Activated CD4-positive, CD25-positive, alpha-beta regulatory T cell treated with anti-CD3 and anti-CD28 coated beads, Interleukin-2, amount 50 U/mL, for 24 hours (primary cell): ENCODE measurements around the gene ANKS1A.
"Not testable (repeated sequence)": the region's sequence is repeated elsewhere in the genome, so short reads cannot be mapped to it uniquely, and the experiment has no call there.

Source experiments
- ATAC-seq, 2 donors: fragments of 150-1000 bp; cut with Tn5 transposase; one replicate each; pipeline ENCODE4 v1.10.0; 2021; ENCODE audit warnings: mild to moderate bottlenecking in 1 of 2, moderate library complexity in 1 of 2

The ANKS1A gene

DNA sequence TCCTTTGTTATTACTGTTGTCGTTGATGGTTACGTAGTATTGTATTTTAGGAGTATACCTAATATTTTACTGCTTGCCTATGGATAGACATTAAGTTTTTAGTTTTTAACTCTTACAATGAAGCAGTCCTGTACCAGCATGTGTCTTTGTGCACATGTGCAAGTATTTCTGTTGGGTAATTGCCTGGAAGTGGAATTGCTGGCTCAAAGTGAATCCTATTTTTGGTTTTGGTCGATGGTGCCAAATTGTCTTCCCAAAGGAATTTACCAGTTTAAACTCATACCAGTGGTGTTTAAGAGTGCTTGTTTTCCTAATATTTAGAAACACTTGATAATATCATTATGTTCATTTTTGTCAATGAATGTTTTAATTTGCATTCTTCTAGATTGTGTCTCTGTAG, 75.5 kb downstream of the ANKS1A start:
- no peak for ATAC-seq

DNA sequence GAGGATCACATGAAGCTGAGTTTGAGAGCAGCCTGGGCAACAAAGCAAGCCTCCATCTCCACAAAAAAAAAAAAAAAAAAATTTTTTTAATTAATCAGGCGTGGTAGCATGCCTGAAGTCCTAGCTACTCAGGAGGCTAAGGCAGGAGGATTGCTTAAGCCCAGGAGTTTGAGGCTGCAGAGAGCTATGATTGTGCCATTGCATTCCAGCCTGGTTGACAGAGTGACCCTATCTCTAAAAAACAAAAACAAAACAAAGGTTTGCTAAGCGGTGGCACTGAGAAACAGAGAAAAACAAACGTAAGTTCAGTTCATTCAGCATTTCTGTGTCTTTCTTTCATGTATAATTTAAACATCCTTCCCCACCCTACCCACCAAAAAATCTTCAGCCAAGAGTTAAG, 78.4 kb downstream of the ANKS1A start:
- no peak for ATAC-seq

DNA sequence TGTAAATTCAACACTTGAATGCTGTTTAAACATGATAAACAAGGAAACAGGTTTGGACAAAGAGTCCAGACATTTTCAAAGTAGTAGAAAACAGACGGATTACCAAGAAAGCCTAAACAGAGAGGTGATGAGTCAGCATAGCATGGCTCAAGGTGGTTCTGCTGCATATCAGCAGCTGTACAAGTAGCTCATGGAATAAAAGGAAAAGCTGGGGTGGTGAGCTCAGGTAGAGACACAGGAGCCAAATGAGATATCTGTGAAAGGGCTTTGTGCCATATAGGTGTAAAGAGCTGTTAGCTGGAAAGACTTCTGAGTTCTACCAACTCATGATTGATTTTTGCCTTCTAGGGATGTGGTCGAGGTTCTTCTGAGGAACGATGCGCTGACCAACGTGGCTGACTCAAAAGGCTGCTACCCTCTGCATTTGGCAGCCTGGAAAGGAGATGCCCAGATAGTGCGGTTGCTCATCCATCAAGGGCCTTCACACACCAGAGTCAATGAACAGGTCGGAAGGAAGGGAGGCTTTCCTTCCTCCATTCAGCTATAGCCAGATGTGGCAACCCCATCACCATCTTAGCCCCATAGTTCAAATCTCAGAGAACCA, 80.7 kb downstream of the ANKS1A start:
- ATAC-seq: no peak

DNA sequence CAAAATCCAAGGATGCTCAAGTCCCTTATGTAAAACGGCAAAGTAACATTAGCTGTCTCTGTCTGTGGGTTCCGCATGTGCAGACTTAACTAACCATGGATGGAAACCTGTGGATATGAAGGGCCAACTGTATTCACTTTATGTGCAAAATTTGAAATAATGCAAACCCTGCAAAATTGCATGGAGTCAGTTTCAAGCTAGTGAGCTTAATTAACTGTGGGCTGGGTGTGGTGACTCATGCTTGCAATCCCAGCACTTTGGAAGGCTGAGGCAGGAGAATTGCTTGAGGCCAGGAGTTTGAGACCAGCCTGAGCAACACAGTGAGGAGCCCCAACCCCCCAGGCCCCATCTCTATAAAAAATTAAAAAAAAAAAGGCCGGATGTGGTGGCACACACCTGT, 81.4 kb downstream of the ANKS1A start:
- ATAC-seq: no peak

DNA sequence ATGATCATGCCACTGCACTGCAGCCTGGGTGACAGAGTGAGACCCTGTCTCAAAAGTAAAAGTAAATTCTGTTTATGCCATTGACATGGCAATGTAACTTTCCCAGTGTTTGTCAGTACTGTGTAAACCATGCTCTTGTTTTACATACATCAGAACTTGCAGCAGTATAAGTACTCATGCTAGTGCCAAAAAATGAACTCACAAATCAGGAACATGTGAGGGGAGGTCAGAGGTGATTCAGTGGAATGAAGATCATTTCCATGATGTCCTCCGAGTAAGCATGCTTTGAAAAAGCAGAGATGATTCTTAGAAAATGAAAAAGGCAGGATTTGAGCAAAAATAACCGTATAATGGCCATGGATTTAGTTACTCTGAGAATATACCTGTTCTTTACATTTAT, 81.9 kb downstream of the ANKS1A start:
- no peak for ATAC-seq

DNA sequence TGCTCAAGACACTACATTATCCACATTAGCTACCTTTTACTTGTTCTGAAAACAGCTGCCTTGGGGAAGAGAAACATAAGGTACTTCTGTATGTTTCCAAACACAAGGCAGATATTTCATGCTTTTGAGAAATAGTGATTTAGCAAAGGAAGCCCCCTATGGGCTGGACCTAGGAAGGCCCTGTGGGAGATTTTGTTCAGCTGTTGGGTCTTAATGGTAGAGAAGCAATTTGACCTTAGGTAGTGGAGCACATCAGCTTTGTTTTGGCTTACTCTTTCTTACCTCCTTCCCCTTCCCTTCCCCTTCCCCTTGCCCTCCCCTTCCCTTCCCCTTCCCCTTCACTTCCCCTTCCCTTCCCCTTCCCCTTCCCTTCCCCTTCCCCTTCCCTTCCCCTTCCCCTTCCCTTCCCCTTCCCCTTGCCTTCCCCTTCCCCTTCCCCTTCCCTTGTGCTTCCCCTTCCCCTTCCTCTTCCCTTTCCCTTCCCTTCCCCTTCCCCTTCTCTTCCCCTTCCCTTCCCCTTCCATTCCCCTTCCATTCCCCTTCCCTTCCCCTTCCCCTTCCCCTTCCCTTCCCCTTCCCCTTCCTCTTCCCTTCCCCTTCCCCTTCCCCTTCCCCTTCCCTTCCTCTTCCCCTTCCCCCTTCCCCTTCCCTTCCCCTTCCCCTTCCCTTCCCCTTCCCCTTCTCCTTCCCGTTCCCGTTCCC, 84.6 kb downstream of the ANKS1A start:
- no peak for ATAC-seq

DNA sequence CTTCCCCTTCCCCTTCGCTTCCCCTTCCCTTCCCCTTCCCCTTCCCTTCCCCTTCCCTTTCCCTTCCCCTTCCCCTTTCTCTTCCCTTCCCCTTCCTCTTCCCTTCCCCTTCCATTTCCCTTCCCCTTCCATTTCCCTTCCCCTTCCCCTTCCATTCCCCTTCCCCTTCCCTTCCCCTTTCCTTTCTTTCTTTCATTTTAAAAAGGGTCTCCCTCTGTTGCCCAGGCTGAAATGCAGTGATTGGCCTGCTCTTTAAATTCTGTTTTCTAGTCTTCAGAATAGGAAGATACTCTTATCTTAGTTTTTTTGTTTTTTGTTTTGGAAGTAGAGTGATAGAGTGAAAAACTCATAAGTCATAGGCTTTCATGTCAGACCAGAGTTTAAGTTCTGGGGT, 85.2 kb downstream of the ANKS1A start:
- no peak for ATAC-seq

DNA sequence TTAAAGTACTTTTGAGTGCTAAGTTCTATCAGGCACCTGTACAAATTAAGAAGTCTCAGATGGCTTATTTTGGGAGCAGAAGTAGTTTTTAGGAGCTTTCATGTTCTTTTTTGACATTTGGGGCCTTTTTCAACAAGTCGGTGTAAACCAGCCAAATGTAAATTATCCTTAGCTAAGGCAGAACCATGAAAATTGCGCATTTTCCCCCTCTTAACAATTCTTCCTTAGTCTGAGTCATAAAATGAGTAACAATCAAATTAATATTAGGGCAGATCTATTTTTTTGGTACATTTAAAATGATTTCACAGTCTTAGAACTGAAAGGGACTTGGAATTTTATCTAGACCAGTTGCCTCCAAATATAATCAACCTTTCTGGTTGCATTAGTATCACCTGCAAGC, 87.2 kb downstream of the ANKS1A start:
- ATAC-seq: no peak

DNA sequence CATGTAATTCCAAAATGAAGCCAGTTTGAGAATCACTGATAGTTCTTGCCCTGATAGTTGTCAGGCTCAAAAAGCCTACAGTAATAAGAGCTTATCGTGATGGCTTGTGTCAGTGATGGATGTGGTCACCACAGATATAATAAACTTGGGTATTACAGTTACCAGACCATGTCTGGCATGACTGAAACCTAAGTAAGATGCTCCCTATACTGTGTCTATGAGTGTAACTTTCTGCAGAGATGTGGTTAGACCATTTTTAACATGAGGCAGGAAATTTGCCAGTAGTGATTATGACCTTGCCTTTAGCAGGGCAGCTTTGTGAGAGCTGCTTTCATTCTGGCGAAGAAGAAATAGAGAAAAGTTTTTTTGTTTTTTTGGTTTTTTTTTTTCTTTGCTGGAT, 90.2 kb downstream of the ANKS1A start:
- ATAC-seq: no peak

DNA sequence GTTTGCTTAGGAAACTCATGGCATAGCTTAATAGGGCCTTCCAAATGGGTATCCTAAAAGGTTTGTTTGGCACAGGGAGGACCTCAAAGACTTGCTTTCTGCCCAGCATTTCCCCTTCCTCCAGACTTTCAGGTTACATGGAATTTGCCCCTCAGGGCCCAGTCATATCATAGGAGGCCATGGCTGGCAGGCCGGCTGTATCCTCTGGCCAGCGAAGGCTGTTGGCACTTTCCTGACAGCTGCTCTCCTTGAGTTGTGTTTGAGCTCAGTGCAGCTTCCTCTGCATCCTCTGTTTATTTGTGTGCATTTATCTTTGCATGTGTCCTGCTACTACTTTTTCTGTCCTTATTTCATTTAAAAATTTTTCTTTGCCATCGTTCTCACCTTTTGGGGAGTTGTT, 90.9 kb downstream of the ANKS1A start:
- ATAC-seq: no peak

DNA sequence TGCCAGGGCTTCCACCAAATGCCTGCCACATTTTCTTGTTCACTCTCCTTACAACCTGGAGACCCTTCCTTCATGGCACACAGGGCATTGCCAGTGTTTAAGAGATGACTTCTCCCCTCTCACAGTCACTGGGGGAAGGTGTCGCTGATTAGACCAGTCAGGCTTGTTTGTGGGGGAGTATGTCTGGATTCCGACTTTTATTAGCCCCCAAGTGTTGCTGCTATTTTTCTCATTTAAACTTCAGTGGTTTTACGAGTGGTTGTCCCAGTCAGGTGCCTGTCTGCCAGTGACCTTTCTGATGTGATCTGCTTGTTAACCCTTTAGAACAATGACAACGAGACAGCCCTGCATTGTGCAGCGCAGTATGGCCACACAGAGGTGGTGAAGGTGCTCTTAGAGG, 92.3 kb downstream of the ANKS1A start:
- no peak for ATAC-seq

DNA sequence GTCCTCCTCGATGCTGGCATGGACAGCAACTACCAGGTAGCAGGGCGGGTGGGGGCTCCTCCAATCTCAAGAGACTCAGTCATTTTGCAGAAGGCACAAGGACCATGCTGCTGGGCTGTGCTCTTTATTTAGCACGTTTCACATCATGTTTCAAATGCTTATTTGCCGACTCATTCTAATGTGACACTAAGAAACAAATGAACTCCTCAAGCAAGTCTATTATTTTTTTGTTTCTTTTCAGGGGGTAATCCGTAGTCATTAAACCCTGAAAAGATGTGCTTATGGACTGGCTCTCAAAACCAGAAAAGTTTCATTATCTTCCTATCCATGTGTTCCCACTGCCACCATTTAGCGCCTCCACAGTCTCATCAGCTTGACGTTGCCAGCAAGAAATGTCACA, 92.9 kb downstream of the ANKS1A start:
- no peak for ATAC-seq

DNA sequence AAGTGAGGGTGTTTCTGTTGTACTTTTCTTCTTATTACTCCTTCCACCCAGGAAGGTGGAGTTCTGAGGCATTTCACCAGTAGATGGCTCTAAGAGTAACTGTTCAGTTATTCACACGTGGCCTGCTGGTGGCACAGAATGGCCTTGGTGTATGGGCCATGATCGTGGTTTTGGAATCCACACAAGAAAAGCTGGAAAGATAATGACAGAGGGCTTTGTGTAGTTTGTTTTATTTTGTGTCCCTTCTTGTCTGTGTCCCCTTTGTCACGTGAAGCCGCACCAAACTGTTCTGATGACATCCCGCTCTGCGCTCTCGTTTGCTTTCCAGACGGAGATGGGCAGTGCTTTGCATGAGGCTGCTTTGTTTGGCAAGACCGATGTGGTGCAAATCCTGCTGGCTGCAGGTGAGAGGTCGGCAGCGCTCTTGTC, 93.4 kb downstream of the ANKS1A start:
- ATAC-seq: no peak

DNA sequence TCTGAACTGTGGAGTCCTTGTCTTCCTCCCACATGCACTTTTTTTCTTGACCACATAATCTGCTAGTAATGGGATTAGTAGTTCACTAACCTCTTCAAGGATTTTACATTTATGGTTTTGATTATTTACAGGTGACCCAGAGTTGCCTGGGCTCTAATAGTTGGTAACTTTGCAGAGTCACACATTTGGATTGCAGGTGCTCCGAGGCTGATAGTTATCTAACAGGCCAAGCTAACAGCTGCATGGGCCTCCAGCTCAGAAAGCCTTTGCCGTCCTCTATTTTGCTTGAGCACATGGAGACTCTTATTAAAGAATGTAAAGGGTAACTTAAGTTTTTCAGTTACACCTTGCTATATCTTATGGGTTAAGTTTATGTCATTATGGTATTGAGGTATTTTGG, 95.4 kb downstream of the ANKS1A start:
- ATAC-seq: no peak

DNA sequence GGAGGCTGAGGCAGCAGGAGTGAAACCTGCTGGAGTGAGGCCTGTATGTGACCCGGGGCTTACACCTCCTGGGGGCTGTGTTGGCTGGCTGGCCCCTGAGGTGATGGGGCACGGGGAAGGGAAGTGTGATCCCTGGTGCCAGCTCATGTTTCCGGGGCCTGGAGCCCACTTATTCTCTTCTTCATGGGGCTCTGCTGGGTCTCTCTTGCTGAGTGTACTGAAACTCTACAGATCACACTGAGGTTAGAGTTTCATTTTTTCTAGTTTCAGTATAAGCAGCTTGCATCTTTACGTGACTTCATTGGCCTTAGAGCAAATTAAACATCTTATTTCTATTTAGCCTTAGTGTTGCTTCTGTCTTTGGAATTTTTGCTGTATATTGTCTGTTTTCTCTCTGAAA, 96.2 kb downstream of the ANKS1A start:
- ATAC-seq: no peak

DNA sequence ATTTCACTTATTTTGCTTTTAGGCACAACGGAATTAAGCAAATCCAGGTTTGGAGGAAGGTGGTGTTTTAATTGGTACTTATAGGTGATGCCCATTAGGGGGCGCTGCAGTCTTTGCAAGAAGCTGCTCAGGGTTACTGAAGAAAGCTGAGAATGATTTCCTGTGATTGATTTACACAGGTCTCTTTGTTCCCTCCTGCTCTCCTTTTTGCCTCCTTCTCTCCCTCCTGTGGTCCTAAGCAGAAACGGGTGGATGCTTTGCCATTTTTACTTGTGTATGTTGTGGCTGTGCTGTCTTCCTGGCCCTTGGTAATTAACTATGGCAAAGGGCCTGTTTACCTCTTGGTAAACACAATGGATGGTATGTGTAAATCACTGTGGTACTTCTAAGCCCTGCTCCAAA, 97.8 kb downstream of the ANKS1A start:
- ATAC-seq: peak in 1 of 2 donors; percentile 17

DNA sequence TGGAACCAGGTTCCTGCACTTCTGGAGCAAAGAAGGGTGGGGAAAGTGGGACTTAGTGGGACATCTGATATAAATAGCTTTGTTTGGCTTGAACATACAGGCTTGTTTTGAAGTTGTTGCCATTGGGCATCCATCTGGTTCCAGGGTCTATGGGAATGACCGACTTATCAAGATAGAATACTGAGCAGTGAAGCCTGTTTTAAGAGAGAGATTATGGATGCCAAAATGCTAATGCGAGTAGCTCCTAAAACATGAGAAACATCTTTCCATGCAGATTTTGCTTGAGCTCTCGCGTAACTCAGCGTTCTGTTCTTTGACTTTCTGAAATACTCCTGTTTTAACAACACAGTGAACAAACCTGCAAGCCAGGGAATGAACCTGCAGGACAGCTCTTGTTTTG, 98.5 kb downstream of the ANKS1A start:
- ATAC-seq: no peak

DNA sequence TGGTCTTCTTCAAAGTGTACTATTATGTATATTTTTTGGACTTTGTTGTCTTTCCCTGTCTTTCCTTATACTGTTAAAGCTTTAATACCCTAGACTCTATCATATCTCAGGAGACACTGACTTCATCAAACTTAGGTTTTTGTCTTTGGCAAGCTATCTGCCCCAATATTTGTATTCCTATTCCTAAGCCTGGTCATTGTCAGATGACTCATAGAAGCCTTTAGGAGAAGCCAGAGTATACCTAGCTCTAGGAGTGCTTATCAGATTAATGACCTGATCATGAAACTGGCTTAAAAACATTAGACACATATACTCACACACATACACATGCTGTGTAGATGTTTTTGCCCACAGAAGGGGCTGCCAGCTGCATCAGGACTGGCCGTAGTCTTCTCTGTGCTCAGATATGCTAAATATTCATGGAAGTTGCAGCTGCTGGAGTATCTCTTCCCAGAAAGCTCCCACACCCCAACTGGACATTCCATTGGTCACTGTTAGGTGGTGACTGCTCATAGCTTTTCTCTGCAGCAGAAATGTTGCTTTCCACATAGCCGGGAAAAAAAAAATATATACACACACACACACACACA, 102.0 kb downstream of the ANKS1A start:
- ATAC-seq: no peak

DNA sequence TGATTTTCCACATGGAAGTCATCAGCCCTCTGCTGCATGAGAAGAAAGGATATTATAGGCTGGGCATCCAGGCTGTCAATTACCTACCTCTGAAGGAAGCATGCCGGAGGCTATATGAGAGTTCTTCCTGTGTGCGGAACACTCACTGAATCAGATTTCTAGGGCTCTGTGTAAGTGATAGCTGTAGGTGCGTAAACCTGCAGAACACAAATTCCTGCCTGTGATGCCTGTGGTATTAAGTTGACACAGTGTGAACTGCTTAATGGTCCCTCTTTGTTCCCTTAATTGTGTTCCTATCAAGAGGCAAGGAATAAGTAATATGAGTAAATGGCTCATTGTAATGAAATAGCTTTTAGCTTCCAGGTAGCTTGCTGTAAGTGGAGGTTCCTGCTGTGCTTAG, 103.3 kb downstream of the ANKS1A start:
- no peak for ATAC-seq

DNA sequence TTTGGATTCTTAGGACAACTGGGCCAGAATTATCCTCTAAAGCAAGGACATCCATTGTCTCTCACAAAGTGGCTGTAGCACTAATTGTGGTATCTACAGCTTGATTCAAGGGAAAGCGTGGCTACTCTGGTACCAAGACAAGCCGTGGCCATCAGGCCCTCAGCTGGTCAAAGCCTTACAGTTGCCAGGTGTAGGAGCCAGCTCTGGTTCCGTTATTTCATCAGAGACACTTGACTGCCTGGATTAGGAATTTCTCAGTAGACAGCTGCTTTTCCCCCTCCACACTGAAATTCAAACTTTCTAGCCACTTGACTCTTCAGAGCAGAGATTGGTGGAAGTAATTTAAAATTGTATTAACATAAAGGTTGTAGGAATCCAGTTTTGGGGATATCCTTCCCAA, 104.2 kb downstream of the ANKS1A start:
- ATAC-seq: no peak

DNA sequence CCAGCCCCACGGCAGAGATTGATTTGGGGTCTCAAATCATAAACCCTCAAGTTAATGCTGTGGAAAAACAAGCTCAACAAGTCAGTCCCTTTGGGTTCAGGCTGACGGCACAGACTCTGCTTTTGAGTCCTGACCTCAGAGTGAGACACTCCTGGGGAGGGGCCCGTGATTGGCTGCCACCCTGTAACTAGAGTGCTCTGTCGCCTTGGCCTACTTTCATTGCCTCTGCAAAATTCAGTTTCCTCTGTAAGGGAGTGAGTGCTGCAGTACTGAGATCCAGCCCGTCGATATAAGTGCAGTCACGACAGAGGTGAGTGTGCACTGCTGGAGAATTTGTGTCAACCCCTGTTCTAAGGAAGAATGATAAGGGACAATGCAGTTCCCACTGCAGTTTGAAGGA, 105.6 kb downstream of the ANKS1A start:
- ATAC-seq: no peak

DNA sequence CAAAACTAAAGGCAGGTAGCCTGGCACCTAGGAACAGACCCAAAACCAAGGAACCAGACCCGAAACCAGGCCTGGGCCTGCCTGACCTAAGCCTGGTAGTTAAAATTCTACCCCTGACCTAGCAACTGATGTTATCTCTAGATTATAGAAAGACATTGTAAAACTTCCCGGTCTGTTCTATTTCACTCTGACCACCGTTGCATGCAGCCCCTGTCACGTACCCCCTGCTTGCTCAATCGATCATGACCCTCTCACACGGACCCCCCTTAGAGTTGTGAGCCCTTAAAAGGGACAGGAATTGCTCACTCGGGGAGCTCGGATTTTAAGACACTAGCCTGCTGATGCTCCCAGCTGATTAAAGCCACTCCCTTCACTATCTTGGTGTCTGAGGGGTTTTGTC, 109.4 kb downstream of the ANKS1A start:
- ATAC-seq: not testable (repeated sequence)

DNA sequence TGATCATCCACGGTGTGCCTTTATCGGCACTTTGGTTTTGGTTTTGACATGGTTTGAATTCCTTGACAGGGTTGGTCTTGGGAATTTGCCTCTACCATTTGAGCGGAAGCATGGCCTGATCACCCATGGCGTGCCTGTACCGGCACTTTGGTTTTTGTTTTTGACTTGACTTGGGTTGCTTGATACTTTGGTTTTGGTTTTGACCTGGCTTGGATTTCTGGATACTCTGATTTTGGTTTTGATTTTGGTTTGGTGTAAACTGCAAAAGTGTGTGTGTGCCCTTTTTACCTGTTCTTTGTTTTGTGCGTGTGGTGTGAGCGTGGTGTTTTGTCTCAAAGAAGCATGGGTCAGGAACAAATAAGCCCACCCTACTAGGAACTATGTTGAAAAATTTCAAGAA, 110.1 kb downstream of the ANKS1A start:
- not testable (repeated sequence) for ATAC-seq

DNA sequence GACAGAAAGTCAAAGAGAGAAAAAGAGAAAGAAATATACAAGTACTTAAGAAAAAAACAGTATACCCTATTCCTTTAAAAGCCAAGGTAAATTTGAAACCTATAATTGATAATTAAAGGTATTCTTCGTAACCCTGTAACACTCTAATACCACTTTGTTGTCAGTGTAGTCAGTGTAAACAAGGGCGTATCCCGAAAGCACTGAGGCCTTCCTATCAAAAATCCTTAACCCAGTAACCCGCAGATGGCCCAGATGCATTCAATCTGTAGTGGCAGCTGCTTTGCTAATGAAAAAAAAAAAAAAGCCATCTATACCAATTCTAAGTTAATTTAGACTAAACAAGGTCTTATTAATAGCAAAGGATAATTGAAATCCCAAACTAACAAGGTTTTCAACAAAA, 110.9 kb downstream of the ANKS1A start:
- ATAC-seq: not testable (repeated sequence)

DNA sequence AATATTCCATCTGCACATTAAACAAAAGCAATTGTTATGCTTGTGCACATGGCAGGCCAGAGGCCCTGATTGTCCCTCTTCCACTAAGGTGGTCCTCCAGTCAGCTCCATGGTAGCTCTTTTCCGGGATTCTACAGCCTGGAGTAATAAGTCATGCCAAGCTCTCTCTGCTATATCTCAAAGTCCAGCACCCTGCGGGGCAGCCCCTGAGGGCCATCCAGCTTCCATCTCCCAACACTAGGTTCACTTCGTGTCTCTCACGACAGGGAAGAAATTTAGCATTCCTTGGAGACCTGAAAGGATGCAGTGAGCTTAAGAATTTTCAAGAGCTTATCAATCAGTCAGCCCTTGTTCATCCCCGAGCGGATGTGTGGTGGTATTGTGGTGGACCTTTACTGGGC, 112.3 kb downstream of the ANKS1A start:
- ATAC-seq: not testable (repeated sequence)
